K562 treated with DMSO at 1 percent for 4 hours (cell line): ENCODE measurements around the gene ETV5. TPM values are rescaled to one million over a fixed set of nuclear protein-coding genes. Genes with fewer than 3 reads are reported as not detected.

Experiments
- total RNA-seq: library from RNA; unstranded; fragments of 300-600 nt; gene quantifications from 2 replicates; pipeline ENCODE4 v1.2.3, GENCODE V29; 2022; ENCODE audit not compliant: insufficient read depth

The ETV5 gene
- total RNA-seq: 8.5 and 13.1 TPM in 2 replicates

DNA sequence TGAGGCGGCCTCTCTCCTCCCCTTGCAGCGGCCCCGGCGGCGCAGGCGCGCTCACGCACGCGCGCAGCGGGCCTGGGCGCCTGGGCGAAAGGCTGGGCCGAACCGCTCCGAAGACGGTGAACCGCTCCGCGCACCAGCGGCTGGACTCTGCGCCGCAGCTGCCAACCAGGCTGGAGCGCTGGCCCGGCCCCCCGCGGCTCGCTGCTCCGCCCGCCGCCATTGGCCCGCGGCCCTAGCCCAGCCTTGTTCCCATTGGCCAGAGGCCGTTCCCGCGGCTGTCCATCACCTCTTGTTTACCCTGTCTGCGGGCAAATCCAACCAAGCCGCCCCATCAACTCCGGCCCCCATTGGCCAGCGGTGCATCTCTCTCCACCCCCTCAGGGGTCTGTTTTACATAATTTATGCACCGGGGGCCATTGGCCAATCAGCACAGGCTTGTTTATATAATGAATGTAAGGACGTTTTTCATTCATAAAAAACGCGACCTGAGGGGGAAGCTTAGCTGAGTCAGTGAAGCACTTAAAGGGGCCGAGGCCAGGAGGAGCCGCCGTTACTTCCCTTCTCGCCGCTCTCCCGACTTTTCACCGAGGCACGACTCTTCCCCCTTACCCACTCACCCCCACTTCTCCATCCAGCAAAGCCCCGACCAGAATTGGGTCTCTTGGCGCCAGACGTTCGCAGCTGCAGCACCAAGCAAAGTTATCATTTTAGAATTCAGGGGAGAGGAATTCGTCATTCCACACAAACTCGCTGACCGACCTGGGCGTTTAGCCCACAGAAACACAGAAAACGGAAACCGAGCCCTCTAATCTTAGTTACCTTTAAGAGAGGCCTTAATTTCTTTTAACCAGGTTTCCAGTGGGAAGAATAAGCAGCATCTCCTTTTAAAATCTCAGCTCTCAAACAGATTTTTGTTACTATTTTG, at the start of gene ETV5:
ETV5 (minus strand) TSS at position 149 of the 925 bp plus-strand sequence. CDS start 3,221 bp downstream, outside the sequence.

Other genes starting within 250 kb of the ETV5 start
- gene TRA2B, start 171.1 kb downstream of the ETV5 start, total RNA-seq: 80.5 and 88.7 TPM in 2 replicates